ENCODE measurements around the gene GJA9.

The GJA9 gene

DNA sequence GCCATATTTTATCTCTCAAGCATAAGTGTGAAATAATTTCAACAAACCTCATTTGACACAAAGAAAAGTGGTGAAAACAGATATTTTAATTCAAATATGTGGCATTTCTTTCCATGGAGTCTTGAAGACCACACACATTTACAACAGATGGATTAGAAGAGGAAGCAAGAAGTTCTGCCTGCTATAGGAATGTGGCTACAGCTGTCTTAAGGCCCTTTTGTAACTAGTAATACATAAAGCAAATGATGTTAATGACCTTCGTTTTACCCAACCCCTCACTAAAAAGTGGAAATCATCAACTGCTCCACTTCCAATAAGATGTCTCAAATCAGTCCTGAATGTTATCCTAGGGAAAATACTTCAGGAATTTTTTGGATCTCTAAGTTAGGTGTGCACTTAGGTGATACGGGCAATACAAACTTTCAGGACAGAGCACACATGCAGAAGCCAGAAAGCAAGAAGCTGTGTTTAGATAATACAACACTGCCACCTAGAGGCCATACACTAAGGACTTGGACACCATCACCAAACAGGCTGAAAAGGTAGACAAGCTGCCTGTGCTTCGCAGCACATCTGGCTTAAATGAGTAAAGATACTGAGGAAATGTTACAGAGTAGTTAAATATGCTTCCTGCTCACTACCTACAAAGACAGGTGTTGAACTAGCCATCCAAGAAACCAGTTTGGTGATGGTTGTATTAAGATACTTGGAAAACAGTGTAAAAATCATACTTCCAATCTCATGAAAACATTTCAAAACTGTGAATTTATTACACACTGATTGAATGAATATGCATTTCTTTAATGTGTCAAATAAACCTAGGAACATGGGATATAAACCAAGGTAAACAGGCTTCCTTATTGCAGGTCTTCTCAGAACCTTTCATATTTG is 46.2 kb downstream of the GJA9 start:
- no peaks in the 10 kb centered on the region for H3K9me3 ChIP-seq
- TF ChIP-seq Cebpa-rat (IDR thresholded peaks at IDR 0.05): no peak
- H3K27me3 ChIP-seq: no peaks in the 10 kb centered on the region

DNA sequence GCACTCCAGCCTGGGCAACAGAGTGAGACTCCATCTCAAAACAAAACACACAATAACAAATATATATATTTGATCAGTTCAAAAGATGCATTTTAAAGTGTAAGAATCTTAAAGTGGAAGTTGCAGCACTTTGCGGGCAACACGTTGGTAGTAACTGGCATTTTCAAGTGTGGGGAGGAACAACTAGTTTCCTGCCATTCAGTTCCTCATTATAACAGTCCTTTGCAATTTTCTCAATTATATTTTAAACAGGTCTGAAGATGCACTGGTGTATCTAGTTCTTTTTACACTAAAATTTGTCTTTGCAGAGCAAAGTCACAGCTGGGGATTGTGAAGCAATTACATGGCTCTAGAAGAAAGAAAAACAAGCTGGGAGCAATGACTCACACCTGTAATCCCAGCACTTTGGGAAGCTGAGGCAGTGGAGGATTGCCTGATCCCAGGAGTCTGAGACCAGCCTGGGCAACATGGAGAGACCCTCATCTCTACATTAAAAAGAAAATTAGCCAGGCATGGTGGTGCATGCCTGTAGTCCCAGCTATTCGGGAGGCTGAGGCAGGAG is 47.1 kb downstream of the GJA9 start:
- no peaks in the 10 kb centered on the region for H3K9me3 ChIP-seq
- no peaks in the 10 kb centered on the region for H3K27me3 ChIP-seq
- no peaks in the 10 kb centered on the region for H4K20me1 ChIP-seq
- no peak for TF ChIP-seq Cebpa-rat (IDR thresholded peaks at IDR 0.05)
- no peak overlapping the region for H3K27ac ChIP-seq
- no peak overlapping the region for H3K4me3 ChIP-seq
- H3K36me3 ChIP-seq: peaks cover 15% of the 10 kb centered on the region
- peak overlapping the region; percentile 7; the same call in 1 of the 2 replicates for H3K4me2 ChIP-seq
- peaks cover 9% of the 10 kb centered on the region; the same call in 1 of the 2 replicates for H3K4me1 ChIP-seq
- H3K9ac ChIP-seq: no peak overlapping the region

More for the DNA sequence above, 46.2 kb downstream of the GJA9 start:
- no peak overlapping the region for H3K4me3 ChIP-seq
- H3K27ac ChIP-seq: no peak overlapping the region
- H3K4me2 ChIP-seq: no peak overlapping the region
- H4K20me1 ChIP-seq: peaks cover 4% of the 10 kb centered on the region; the same call in 1 of the 2 replicates
- H3K4me1 ChIP-seq: peaks cover 14% of the 10 kb centered on the region
- no peak overlapping the region for H3K9ac ChIP-seq
- H3K36me3 ChIP-seq: peaks cover 24% of the 10 kb centered on the region

DNA sequence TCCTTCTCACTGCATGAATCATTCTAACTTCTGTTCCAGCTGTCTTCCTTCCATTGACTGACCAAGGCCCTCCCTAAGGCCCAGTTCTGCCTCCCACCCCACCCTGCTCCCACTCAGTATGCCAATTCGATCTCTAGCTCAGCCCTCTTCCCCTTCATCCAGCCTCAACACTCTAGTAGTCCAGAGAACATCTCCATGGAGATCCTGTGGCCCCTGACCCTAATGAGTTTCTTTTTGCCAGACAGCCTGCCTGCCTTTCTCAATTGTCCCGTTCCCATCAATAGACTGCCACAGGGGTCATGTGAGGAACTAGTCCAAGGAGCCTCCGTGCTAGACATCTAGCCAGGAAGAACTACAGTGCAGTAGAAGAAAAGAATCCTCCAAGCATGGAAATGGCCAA is 48.2 kb downstream of the GJA9 start:
- no peaks in the 10 kb centered on the region for H3K9me3 ChIP-seq
- TF ChIP-seq Cebpa-rat (IDR thresholded peaks at IDR 0.05): no peak
- 0 out of 2 replicates have a peak, but pooled peaks cover 4% of the 10 kb centered on the region for H3K36me3 ChIP-seq
- no peaks in the 10 kb centered on the region for H3K27me3 ChIP-seq
- H3K4me2 ChIP-seq: no peak overlapping the region
- H3K9ac ChIP-seq: no peak overlapping the region
- no peak overlapping the region for H3K4me3 ChIP-seq
- peaks cover 9% of the 10 kb centered on the region; the same call in 1 of the 2 replicates for H3K4me1 ChIP-seq
- H3K27ac ChIP-seq: no peak overlapping the region
- no peaks in the 10 kb centered on the region for H4K20me1 ChIP-seq

DNA sequence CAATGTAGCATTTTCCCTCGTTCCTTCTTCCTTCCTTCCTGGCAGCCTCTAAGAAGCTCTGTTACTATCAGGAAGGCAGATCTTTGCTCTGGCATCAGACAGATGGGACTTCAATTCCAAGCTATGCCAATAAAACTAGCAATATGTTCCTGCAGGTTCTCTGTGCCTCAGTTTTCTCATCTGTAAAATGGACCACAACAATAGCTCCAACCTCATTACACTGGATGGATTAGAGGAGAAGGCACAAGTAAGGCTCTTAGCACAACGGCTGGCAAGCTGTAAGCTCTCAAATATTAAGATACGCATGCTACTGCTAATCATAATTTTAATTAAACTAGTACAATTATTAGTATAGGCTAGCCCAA is 49.0 kb downstream of the GJA9 start:
- H3K27ac ChIP-seq: no peak overlapping the region
- no peak overlapping the region for H3K4me3 ChIP-seq
- no peak for TF ChIP-seq Cebpa-rat (IDR thresholded peaks at IDR 0.05)
- no peak overlapping the region for H3K4me2 ChIP-seq
- no peak overlapping the region for H3K9ac ChIP-seq
- H4K20me1 ChIP-seq: no peaks in the 10 kb centered on the region
- peaks cover 9% of the 10 kb centered on the region; the same call in 1 of the 2 replicates for H3K4me1 ChIP-seq
- H3K36me3 ChIP-seq: no peaks in the 10 kb centered on the region
- H3K27me3 ChIP-seq: no peaks in the 10 kb centered on the region
- H3K9me3 ChIP-seq: no peaks in the 10 kb centered on the region

DNA sequence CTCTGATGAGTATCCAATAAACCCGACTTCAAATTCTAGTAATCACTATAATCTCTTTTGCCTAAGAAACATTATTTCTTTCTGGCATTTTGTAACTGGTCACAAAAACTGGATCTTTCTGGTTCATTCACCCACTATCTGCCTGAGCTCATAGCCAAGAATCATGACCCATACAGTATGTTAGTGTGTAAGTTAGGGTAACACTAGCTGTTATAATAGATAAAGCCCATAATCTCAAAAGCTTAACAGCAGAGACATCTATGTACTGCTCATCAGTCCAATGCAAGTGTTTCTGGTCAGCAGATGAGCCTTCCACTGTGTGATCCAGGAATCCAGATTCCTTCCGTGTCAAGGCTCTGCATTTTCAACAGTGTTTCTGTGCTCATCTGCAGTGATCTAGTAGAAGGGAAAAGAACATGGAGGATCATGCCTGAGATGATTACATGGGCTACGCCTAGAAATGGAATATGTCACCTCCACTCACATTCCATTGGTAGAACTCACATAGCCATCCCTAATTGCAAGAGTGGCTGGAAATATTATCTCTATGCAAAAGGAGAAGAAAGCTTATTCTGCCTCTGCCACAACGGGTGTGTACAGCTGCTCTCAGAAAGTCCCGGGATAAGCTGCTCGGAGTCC is 49.5 kb downstream of the GJA9 start:
- Histone ChIP-seq H3K36me3 (no peaks in the 10 kb centered on the region), H3K4me2 (no peak overlapping the region), H4K20me1 (no peaks in the 10 kb centered on the region), H3K27ac (no peak overlapping the region), H3K4me3 (no peak overlapping the region), H3K4me1 (peaks cover 9% of the 10 kb centered on the region; the same call in 1 of the 2 replicates), H3K9me3 (no peaks in the 10 kb centered on the region), H3K9ac (no peak overlapping the region), H3K27me3 (no peaks in the 10 kb centered on the region)
- TF ChIP-seq Cebpa-rat (IDR thresholded peaks at IDR 0.05): no peak

DNA sequence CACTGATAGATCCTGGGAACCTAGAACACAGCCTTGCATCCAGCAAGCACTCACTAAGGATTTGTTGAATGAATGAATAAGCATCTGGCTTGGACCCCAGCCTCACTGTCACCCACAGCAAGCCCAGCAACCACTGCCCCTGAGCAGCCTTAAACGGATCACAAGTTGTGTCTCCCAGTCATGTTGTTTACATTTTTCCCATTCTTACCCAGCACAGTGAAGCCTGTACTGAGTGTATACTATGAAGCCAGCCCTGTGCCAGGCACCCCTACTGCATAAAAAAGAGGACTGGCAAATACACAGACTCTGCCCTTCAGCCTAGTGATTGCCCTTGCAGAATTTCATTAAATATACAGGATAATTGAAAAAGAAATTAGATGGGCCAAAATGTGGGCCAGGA is 52.0 kb downstream of the GJA9 start:
- H3K9me3 ChIP-seq: no peaks in the 10 kb centered on the region
- TF ChIP-seq Cebpa-rat (IDR thresholded peaks at IDR 0.05): no peak
- H3K4me3 ChIP-seq: no peak overlapping the region
- H3K4me2 ChIP-seq: no peak overlapping the region
- peaks cover 4% of the 10 kb centered on the region; the same call in 1 of the 2 replicates for H3K4me1 ChIP-seq
- H3K9ac ChIP-seq: no peak overlapping the region
- no peak overlapping the region for H3K27ac ChIP-seq
- no peaks in the 10 kb centered on the region for H4K20me1 ChIP-seq
- no peaks in the 10 kb centered on the region for H3K36me3 ChIP-seq
- no peaks in the 10 kb centered on the region for H3K27me3 ChIP-seq

DNA sequence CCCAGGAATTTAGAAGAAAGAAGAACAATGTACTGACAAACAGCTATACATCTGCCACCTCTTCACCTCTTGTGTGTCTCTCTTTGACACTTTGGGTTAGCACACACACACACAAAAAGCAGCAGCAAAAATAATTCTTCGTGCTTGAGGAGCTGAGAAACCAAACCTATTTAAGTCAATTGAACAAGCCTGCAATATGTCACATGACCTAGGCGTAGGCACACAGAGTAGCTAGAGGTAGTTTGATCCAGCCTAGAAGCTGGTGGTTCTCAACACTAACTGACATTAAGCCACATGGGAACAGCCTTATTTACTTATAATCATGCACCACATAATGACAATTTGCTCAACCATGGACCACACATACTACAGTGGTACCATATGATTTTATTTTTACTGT is 54.1 kb downstream of the GJA9 start:
- no peak for TF ChIP-seq Cebpa-rat (IDR thresholded peaks at IDR 0.05)

DNA sequence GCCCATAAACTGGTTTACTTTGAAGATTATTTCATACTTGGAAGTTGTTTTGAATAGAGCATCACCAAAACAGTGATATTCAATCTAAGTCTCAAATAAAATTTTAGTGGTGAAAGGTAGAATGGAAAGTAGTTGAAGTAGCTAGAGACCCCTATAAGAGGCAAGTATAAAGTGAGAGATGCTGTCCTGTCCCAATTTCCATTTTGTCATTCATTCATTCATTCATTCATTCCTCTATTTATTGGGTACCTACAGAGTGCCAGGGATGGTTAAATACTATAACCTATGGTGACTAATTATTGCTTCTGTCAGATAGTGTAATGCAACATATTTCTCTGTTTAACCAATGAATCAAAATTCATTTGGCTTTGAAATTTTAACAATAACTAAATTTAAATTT is 54.5 kb downstream of the GJA9 start:
- Histone ChIP-seq H4K20me1 (no peaks in the 10 kb centered on the region), H3K9ac (no peak overlapping the region), H3K27me3 (no peaks in the 10 kb centered on the region), H3K9me3 (no peaks in the 10 kb centered on the region), H3K27ac (no peak overlapping the region), H3K4me1 (no peaks in the 10 kb centered on the region), H3K4me3 (no peak overlapping the region), H3K4me2 (no peak overlapping the region), H3K36me3 (no peaks in the 10 kb centered on the region)
- no peak for TF ChIP-seq Cebpa-rat (IDR thresholded peaks at IDR 0.05)

More for the DNA sequence above, 54.1 kb downstream of the GJA9 start:
- Histone ChIP-seq H3K27ac (no peak overlapping the region), H3K4me1 (no peaks in the 10 kb centered on the region), H4K20me1 (no peaks in the 10 kb centered on the region), H3K27me3 (no peaks in the 10 kb centered on the region), H3K9ac (no peak overlapping the region), H3K4me2 (no peak overlapping the region), H3K4me3 (no peak overlapping the region), H3K9me3 (no peaks in the 10 kb centered on the region), H3K36me3 (no peaks in the 10 kb centered on the region)

DNA sequence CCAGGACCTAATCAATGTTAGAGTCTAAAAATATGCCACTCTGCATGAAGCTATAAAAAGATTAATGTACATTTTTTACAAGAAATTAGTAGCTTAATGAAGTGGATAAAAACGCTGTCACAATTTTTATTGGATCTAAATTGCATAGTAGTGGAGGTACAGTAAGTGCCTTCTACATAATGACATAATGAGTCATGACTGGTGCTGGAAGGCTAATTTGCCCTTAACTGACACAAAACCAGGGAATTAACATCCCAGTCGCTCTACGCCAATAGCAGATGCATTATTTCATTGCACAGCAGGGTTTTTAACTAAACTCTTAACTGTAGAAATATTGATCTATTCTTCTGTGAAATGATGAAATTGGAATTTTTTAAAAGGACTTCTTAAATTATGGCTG is 55.1 kb downstream of the GJA9 start:
- Histone ChIP-seq H3K36me3 (no peaks in the 10 kb centered on the region), H4K20me1 (no peaks in the 10 kb centered on the region), H3K4me1 (no peaks in the 10 kb centered on the region), H3K4me3 (no peak overlapping the region), H3K27ac (no peak overlapping the region), H3K9ac (no peak overlapping the region), H3K4me2 (no peak overlapping the region), H3K9me3 (no peaks in the 10 kb centered on the region), H3K27me3 (no peaks in the 10 kb centered on the region)
- TF ChIP-seq Cebpa-rat (IDR thresholded peaks at IDR 0.05): no peak
